CD4-positive, alpha-beta memory T cell (primary cell): ENCODE results near the gene EIF3J. TPM values are rescaled to one million over a fixed set of nuclear protein-coding genes. Genes with fewer than 3 reads are reported as not detected.

Experiments used
- CTCF ChIA-PET: fragments of 350-600 bp; sonication (Branson Sonifier 250); formaldehyde crosslinking; loops from one replicate; lab custom pipeline; 2021; ENCODE audit warnings: inconsistent platforms; ENCODE audit not compliant: partially characterized antibody; lab: Charles Lee
- POLR2A ChIA-PET: fragments of 350-600 bp; sonication (Branson Sonifier 250); formaldehyde crosslinking; loops from one replicate; lab custom pipeline; 2021; ENCODE audit not compliant: partially characterized antibody; lab: Charles Lee
- DNase-seq, 5 donors: peaks; one replicate each; pipeline versions ENCODE4 v3.0.0 to v3.0.0-alpha.2; 2020 to 2022; ENCODE audit warnings: mixed read lengths in 1 of 5
- H3K27ac ChIP-seq: one replicate; pipeline ENCODE4 v1.7.0; 2013; ENCODE audit warnings: low read depth, low read length
- H3K27me3 ChIP-seq: 2 replicates; pipeline ENCODE4 v1.7.0; 2013; ENCODE audit warnings: mild to moderate bottlenecking, low read length, moderate library complexity; ENCODE audit not compliant: insufficient read depth
- H3K36me3 ChIP-seq: 2 replicates; pipeline ENCODE4 v1.7.0; 2013; ENCODE audit warnings: mild to moderate bottlenecking, low read length, moderate library complexity; ENCODE audit not compliant: insufficient read depth
- H3K4me1 ChIP-seq: 2 replicates; pipeline ENCODE4 v1.7.0; 2013; ENCODE audit warnings: mild to moderate bottlenecking, low read length, moderate library complexity; ENCODE audit not compliant: insufficient read depth
- H3K4me3 ChIP-seq, 2 donors: one replicate each; pipeline ENCODE4 v1.7.0; 2013; ENCODE audit warnings: low read length in 2 of 2, mild to moderate bottlenecking in 1 of 2
- H3K9me3 ChIP-seq, 2 donors: one replicate each; pipeline ENCODE4 v1.7.0; 2013; ENCODE audit warnings: low read length in 2 of 2, control low read depth in 1 of 2; ENCODE audit not compliant: control insufficient read depth in 1 of 2
- H3K27ac Mint-ChIP-seq, 7 donors: one replicate each; pipeline ENCODE4 v1.8.0; 2020 to 2021; ENCODE audit warnings: mixed read lengths in 7 of 7, mild to moderate bottlenecking in 6 of 7, inconsistent platforms in 3 of 7, moderate library complexity in 3 of 7
- H3K27me3 Mint-ChIP-seq, 2 donors: one replicate each; pipeline ENCODE4 v1.8.0; 2020 to 2021; ENCODE audit warnings: mixed read lengths in 2 of 2
- H3K36me3 Mint-ChIP-seq, 2 donors: one replicate each; pipeline ENCODE4 v1.8.0; 2020 to 2021; ENCODE audit warnings: mixed read lengths in 2 of 2, inconsistent platforms in 1 of 2, mild to moderate bottlenecking in 1 of 2
- H3K4me1 Mint-ChIP-seq, 4 donors: one replicate each; pipeline ENCODE4 v1.8.0; 2020 to 2021; ENCODE audit warnings: mixed read lengths in 4 of 4, mild to moderate bottlenecking in 1 of 4
- H3K4me3 Mint-ChIP-seq, 8 donors: one replicate each; pipeline ENCODE4 v1.8.0; 2020 to 2021; ENCODE audit warnings: mixed read lengths in 8 of 8, mild to moderate bottlenecking in 7 of 8, moderate library complexity in 6 of 8, inconsistent platforms in 3 of 8
- H3K9me3 Mint-ChIP-seq, 8 donors: one replicate each; pipeline ENCODE4 v1.8.0; 2020 to 2021; ENCODE audit warnings: mixed read lengths in 8 of 8, mild to moderate bottlenecking in 5 of 8, inconsistent platforms in 3 of 8, moderate library complexity in 1 of 8
- intact Hi-C: fragments of 100-400 bp; cut with micrococcal nuclease; formaldehyde crosslinking; loops from one replicate; pipeline ENCODE4 v1.15.1; 2023
- polyA plus RNA-seq, 2 donors: library from polyadenylated mRNA; unstranded; fragments of 300-500 nt; fragmentation: Illumina TruSeq; gene quantifications; one replicate each; pipeline ENCODE4 v1.2.3, GENCODE V29; 2021
- total RNA-seq, 2 experiments: library from RNA; stranded (reverse); gene quantifications; one replicate each; pipeline ENCODE4 v1.2.3, GENCODE V29; 2021

EIF3J gene, protein sequence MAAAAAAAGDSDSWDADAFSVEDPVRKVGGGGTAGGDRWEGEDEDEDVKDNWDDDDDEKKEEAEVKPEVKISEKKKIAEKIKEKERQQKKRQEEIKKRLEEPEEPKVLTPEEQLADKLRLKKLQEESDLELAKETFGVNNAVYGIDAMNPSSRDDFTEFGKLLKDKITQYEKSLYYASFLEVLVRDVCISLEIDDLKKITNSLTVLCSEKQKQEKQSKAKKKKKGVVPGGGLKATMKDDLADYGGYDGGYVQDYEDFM
- total RNA-seq, result 10 to 100 TPM; 65.0 to 76.8 TPM
- polyA plus RNA-seq, result 10 to 100 TPM; 20.4 to 31.0 TPM

DNA sequence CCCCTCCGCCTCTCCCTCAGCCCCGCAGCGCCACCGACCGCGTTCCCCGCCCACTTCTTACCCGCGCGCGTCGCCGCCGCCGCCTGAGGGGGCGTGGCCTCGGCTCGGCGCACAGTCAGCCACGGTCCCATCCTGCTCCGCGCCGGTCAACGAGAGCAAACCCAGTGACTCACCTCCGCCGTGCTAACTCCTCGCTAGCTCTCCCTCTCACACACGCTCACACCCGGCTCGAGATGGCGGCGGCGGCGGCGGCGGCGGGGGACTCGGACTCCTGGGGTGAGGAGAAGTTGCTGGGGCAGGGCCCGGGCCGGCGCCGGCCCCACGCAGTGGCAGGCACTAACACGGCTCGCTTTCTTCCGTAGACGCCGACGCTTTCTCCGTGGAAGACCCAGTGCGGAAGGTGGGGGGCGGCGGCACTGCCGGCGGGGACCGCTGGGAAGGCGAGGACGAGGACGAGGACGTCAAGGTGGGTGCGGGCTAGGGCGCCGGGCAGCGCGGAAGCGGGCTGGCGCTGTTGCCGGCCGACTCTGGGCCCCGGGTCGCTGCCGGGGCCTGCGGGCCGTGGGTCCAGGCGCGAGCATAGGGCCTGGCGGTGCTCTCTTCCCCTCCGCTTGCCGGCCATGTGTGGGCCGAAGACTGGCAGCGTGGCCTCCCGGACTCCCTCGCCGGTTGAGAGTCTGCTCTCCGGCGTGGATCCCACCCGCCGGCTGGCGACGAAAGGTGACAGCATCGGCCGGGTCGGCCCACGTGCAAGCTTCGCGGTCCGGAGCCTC lies at the start of gene EIF3J:
EIF3J (plus strand) TSS at position 186 of the 773 bp plus-strand sequence; CDS start at position 234, 48 bp downstream.
- H3K4me1 ChIP-seq, result peaks cover 48% of the 10 kb centered on the region
- H3K36me3 Mint-ChIP-seq, result peaks cover 12 to 47% of the 10 kb centered on the region in 2 donors
- H3K36me3 ChIP-seq, result peaks cover 5% of the 10 kb centered on the region
- no peaks in the 10 kb centered on the region for H3K27me3 ChIP-seq
- ChIA-PET CTCF (interaction anchor here (0.7 to 1.9 kb wide), 2 partner anchors 9 kb away, joined by 3 to 17 read pairs; no protein-coding TSS in a partner anchor), POLR2A (interaction anchor here (0.7 to 2.8 kb wide), 22 partner anchors 9 to 788 kb away, joined by 3 to 39 read pairs (median 4); partner anchors contain the start of genes B2M, CTDSPL2, GOLM2 and MFAP1)
- peak within 1 kb of the TSS; percentile 83 to 96 (median 92) for H3K4me3 Mint-ChIP-seq
- peak within 1 kb of the TSS; percentile 91 for H3K27ac ChIP-seq
- H3K27ac Mint-ChIP-seq, result peak within 1 kb of the TSS; percentile 88 to 97 (median 96)
- intact Hi-C loops, result loop anchor here (1.0 to 5.0 kb wide), 6 partner anchors 18 to 662 kb away; partner anchors contain the start of genes CTDSPL2, GOLM2 and SPG11
- H3K9me3 ChIP-seq, result no peaks in the 10 kb centered on the region
- H3K4me1 Mint-ChIP-seq, result peaks cover 36 to 68% (median 48%) of the 10 kb centered on the region in 4 donors
- peak; percentile 94 to 96 (median 96) for DNase-seq
- H3K9me3 Mint-ChIP-seq, result no peaks in the 10 kb centered on the region
- no peaks in the 10 kb centered on the region for H3K27me3 Mint-ChIP-seq
- H3K4me3 ChIP-seq, result peak within 1 kb of the TSS; percentile 71 to 90

DNA sequence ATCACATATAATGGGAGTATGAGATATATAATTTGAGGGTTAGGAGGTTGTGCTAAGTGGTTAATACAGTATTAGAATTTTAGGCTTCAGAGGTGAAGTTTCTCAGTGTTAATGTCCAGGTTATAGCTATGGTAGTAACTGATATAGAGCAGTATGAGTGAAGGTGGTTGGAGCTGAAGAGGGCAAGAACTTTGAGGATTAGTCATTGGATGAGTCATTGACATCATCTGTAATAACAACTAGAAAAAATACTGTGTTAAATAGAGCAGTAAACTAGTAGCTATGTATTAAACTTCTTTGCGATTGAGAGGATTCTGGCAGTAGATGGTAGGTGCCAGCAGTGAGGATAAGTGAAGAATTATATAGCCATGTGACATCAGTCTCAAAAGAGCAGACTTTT lies 47.5 kb upstream of the EIF3J start:
- Histone ChIP-seq H3K4me1 (no peaks in the 10 kb centered on the region), H3K36me3 (peaks cover 26% of the 10 kb centered on the region), H3K9me3 (no peaks in the 10 kb centered on the region), H3K27me3 (no peaks in the 10 kb centered on the region), H3K27ac (no peak overlapping the region), H3K4me3 (no peak overlapping the region)
- H3K27ac Mint-ChIP-seq, result peak overlapping the region in 6 of 7 donors; percentile 11 to 79 (median 25)
- H3K4me3 Mint-ChIP-seq, result no peak overlapping the region
- ChIA-PET POLR2A (no interaction called here), CTCF (interaction anchor here (1.7 kb wide), 1 partner anchor 12 kb away, joined by 6 read pairs; no protein-coding TSS in a partner anchor)
- intact Hi-C loops, result no loop called here
- H3K9me3 Mint-ChIP-seq, result peaks cover 0 to 2% (median 0%) of the 10 kb centered on the region in 8 donors
- no peaks in the 10 kb centered on the region for H3K27me3 Mint-ChIP-seq
- peaks cover 8 to 15% (median 9%) of the 10 kb centered on the region in 4 donors for H3K4me1 Mint-ChIP-seq
- H3K36me3 Mint-ChIP-seq, result peaks cover 43 to 69% of the 10 kb centered on the region in 2 donors
- no peak for DNase-seq

DNA sequence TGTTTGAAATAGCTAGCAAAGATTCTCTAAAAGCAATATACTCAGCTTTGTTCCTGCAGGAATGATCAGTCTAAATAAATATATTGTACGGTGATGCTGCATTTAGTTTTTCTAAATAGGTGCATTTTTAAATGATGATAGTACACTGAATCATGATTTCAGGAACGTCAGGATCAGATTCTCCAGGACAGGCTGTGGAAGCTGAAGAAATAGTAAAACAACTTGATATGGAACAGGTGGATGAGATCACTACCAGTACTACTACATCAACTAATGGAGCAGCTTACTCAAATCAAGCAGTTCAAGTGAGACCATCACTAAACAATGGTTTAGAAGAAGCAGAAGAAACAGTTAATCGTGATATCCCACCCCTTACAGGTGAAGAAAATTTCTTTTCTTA lies 46.3 kb upstream of the EIF3J start:
- CTCF ChIA-PET, result interaction anchor here (1.7 kb wide), 1 partner anchor 11 kb away, joined by 6 read pairs; no protein-coding TSS in a partner anchor
- Mint-ChIP-seq H3K36me3 (peaks cover 41 to 60% of the 10 kb centered on the region in 2 donors), H3K4me1 (peaks cover 7 to 14% (median 8%) of the 10 kb centered on the region in 4 donors), H3K27me3 (no peaks in the 10 kb centered on the region), H3K4me3 (no peak overlapping the region), H3K27ac (no peak overlapping the region), H3K9me3 (peaks cover 0 to 2% (median 0%) of the 10 kb centered on the region in 8 donors)
- H3K4me1 ChIP-seq, result no peaks in the 10 kb centered on the region
- H3K36me3 ChIP-seq, result peaks cover 26% of the 10 kb centered on the region
- no peaks in the 10 kb centered on the region for H3K27me3 ChIP-seq
- intact Hi-C loops, result no loop called here
- no peak overlapping the region for H3K4me3 ChIP-seq
- H3K9me3 ChIP-seq, result no peaks in the 10 kb centered on the region
- POLR2A ChIA-PET, result no interaction called here
- no peak for DNase-seq
- no peak overlapping the region for H3K27ac ChIP-seq

DNA sequence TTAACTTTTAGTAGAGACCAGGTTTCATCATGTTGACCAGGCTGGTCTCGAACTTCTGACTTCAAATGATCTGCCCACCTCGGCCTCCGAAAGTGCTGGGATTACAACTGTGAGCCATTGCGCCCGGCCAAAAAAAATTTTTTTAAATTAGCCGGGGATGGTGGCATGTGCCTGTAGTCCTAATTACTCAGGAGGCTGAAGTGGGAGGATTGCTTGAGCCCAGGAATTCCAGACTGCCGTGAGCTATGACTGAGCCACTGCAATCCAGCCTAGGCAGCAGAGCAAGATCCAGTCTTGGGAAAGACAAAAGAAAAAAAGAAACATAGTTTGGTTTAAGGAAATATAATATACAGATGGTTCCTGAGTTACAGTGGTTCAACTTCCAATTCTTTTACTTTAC lies 44.9 kb upstream of the EIF3J start:
- no peaks in the 10 kb centered on the region for H3K27me3 ChIP-seq
- H3K4me1 ChIP-seq, result no peaks in the 10 kb centered on the region
- ChIA-PET POLR2A (no interaction called here), CTCF (interaction anchor here (1.5 kb wide), 1 partner anchor 12 kb away, joined by 4 read pairs; no protein-coding TSS in a partner anchor)
- no peak overlapping the region for H3K27ac ChIP-seq
- no peak overlapping the region for H3K4me3 Mint-ChIP-seq
- peak overlapping the region in 1 of 7 donors; percentile 48 for H3K27ac Mint-ChIP-seq
- DNase-seq, result no peak
- H3K27me3 Mint-ChIP-seq, result no peaks in the 10 kb centered on the region
- H3K4me3 ChIP-seq, result no peak overlapping the region
- peaks cover 0 to 2% (median 0%) of the 10 kb centered on the region in 8 donors for H3K9me3 Mint-ChIP-seq
- H3K4me1 Mint-ChIP-seq, result peaks cover 6 to 13% (median 8%) of the 10 kb centered on the region in 4 donors
- H3K9me3 ChIP-seq, result no peaks in the 10 kb centered on the region
- peaks cover 46 to 60% of the 10 kb centered on the region in 2 donors for H3K36me3 Mint-ChIP-seq
- intact Hi-C loops, result no loop called here
- H3K36me3 ChIP-seq, result peaks cover 26% of the 10 kb centered on the region

DNA sequence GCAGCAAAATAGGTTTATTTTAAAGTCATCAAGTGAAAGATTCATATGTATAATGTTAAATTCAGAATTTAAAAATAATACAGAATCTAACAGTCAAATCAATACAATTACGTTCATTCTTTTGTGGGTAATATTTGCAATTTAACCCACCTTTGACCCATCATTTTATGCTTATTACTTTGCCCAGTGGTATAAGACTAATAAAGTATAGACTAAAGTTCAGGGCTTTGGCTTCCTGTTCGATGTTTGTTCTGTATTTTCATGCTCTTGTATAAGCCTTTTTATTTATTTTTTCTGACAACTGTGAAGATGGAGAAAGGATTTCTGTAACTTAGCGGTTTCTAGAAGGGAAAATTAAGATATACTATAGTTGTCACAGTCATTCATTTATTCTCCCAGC lies 44.3 kb upstream of the EIF3J start:
- peaks cover 24% of the 10 kb centered on the region for H3K36me3 ChIP-seq
- ChIA-PET CTCF (interaction anchor here (1.1 to 1.6 kb wide), 2 partner anchors 9 to 14 kb away, joined by 3 to 5 read pairs; no protein-coding TSS in a partner anchor), POLR2A (no interaction called here)
- no peaks in the 10 kb centered on the region for H3K27me3 ChIP-seq
- H3K4me3 ChIP-seq, result no peak overlapping the region
- H3K9me3 ChIP-seq, result no peaks in the 10 kb centered on the region
- peaks cover 6 to 10% (median 8%) of the 10 kb centered on the region in 4 donors for H3K4me1 Mint-ChIP-seq
- H3K27ac ChIP-seq, result no peak overlapping the region
- peaks cover 41 to 56% of the 10 kb centered on the region in 2 donors for H3K36me3 Mint-ChIP-seq
- DNase-seq, result no peak
- no peak overlapping the region for H3K4me3 Mint-ChIP-seq
- H3K9me3 Mint-ChIP-seq, result peaks cover 0 to 2% (median 0%) of the 10 kb centered on the region in 8 donors
- intact Hi-C loops, result no loop called here
- H3K27me3 Mint-ChIP-seq, result no peaks in the 10 kb centered on the region
- H3K4me1 ChIP-seq, result no peaks in the 10 kb centered on the region
- peak overlapping the region in 5 of 7 donors; percentile 2 to 43 (median 21) for H3K27ac Mint-ChIP-seq

DNA sequence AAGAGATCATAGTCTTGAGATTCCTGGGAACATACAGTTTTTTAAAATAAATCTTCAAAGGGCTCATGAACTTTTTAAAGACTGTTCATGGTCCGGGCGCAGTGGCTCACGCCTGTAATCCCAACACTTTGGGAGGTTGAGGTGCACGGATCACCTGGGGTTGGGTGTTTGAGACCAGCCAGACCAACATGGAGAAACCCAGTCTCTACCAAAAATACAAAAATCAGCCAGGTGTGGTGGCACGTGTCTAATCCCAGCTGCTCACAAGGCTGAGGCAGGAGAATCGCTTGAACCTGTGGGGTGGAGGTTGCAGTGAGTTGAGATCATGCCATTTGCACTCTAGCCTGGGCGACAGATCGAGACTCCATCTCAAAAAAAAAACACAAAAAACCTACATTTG lies 41.4 kb upstream of the EIF3J start:
- Histone ChIP-seq H3K4me3 (no peak overlapping the region), H3K27me3 (no peaks in the 10 kb centered on the region), H3K27ac (no peak overlapping the region), H3K36me3 (peaks cover 29% of the 10 kb centered on the region), H3K9me3 (no peaks in the 10 kb centered on the region), H3K4me1 (no peaks in the 10 kb centered on the region)
- POLR2A ChIA-PET, result no interaction called here
- no peak overlapping the region for H3K4me3 Mint-ChIP-seq
- peaks cover 24 to 52% of the 10 kb centered on the region in 2 donors for H3K36me3 Mint-ChIP-seq
- peak overlapping the region in 2 of 7 donors; percentile 9 to 29 for H3K27ac Mint-ChIP-seq
- peaks cover 0 to 4% (median 2%) of the 10 kb centered on the region in 4 donors for H3K4me1 Mint-ChIP-seq
- intact Hi-C loops, result no loop called here
- DNase-seq, result no peak
- CTCF ChIA-PET, result no interaction called here
- H3K27me3 Mint-ChIP-seq, result no peaks in the 10 kb centered on the region
- no peaks in the 10 kb centered on the region for H3K9me3 Mint-ChIP-seq
